GM19372 (cell line): ENCODE measurements around the gene PLBD2.

Experiments
- ATAC-seq: cut with Tn5 transposase; IDR thresholded peaks from one replicate; pipeline ENCODE4 v1.9.1; 2021; ENCODE audit warnings: mild to moderate bottlenecking, low read depth, moderate library complexity; ENCODE audit not compliant: unreplicated experiment

Gene PLBD2

DNA sequence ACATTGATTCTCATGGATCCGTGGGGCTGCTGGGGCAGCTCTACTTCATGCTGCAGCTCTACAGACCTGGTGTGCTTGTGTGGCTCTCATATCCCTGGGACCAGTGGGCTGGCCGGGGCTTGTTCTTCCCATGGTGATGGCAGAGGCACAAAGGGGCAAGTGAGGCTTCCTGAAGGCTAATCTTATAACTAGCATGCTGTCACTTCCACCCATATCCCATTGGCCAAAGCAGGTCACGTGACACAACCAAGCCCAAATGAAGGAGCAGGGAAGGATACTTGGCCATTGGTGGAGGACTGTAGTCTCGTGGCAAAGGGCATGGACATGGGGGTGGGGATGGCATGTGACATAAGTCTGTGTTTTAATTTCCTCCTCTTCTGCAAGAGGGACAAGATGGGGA is 9.9 kb downstream of the PLBD2 start:
- ATAC-seq = no peak

GRCh38 chr12:113369391-113369985 is 11.1 kb downstream of the PLBD2 start:
- ATAC-seq = no peak

DNA sequence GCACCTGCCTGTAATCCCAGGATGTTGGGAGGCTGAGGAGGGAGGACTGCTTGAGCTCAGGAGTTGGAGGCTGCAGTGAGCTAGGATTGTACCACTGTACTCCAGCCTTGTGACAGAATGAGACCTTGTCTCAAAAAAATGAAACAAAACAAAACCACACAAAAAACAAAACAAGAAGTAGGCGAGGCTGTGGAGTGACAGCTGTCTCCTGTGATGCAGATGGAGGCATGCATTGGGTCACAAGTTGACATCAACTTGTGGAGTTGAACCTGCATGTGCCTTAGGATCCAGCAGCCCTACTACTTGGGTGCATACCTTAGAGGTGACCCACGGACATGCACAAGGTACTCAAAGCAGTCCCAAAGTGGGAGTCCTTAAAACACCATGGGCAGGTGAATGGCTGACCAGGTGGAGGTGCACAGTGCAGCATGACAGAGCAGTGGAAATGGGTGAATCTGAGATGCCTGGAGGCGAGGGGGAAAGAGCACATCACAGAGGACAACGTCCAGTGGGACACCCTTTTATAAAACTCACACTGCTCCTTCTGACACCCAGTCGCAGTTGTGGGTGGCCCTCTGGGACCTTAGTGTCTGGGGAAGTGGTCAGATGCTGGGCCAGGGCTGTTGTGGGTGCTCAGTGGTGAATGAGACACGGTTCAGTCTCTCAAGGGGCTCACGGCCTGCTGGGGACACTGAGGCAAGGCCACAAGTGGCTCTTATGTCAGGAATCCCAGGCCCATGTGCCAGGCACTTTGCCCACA is 12.7 kb downstream of the PLBD2 start:
- ATAC-seq = no peak

GRCh38 chr12:113371808-113372207 is 13.4 kb downstream of the PLBD2 start:
- ATAC-seq = no peak

DNA sequence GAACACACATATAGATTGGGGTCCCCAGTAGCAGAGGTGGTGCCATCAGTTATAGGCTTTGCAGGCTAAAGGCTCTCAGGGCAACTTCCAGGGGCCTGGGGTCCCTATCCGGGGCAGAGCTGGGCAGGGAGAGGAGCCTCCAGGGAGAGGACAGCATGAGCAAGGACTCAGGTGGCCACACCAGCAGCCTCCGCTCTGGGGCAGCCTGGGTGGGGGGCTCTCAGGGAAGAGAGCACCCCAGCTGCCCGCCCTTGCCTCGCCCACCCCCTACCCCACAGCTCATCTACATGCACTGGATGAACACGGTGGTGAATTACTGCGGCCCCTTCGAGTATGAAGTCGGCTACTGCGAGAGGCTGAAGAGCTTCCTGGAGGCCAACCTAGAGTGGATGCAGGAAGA is 14.0 kb downstream of the PLBD2 start:
- ATAC-seq = no peak

DNA sequence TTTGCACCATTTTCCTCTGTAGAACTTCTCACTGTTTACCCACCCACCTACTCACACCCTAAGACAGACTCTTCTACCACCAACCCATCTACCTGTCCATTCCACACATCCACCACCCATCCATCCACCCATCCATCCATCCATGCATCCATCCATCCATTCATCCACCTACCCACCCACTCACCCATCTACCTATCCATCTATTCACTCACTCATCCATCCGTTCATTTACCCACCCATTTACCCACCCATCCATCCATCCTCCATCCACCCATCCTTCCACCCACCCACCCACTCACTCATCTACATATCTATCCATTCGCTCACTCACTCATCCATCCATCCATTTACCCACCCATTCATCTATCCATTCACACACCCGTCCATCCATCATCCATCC is 15.1 kb downstream of the PLBD2 start:
- no peak for ATAC-seq

- no peak for ATAC-seq
Measured at GRCh38 chr12:113373969-113374368, 15.6 kb downstream of the PLBD2 start.

DNA sequence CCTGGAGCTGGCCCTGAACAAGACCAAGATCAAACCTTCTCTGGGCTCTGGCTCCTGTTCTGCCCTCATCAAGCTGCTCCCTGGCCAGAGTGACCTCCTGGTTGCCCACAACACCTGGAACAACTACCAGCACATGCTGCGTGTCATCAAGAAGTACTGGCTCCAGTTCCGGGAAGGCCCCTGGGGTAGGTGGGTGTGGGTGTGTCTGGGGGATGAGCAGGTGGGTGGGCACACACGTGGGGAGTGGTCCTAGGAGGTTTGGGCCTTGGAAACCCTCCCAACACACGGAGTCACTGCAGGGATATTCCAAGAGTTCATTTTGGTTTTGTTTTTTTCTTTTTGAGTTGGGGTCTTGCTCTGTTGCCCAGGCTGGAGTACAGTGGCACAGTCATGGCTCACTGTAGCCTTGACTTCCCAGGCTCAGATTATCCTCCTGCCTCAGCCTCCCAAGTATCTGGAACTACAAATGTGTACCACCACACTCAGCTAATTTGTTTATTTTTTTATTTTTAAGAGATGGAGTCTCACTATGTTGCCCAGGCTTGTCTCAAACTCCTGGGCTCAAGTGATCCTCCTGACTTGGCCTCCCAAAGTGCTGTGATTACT is 16.5 kb downstream of the PLBD2 start:
- no peak for ATAC-seq

DNA sequence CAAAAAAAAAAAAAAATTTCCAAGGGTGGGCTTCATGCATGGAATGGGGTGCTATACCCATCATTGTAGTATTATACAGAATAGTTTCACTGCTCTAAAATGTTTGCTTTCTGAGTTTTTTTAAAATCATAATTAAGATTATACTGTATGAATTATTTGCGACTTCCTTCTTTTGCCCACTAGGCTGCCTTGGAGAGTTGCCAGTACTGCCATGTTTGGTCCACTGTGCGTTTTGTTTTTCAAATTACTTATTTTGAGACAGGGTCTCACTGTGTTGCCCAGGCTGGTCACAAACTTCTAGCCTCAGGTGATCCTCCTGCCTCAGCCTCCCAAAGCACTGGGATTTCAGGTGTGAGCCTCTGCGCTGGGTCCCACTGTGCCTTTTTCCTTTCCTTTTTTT is 19.9 kb downstream of the PLBD2 start:
- ATAC-seq = no peak

- ATAC-seq = no peak
Measured at GRCh38 chr12:113381220-113381619, 22.8 kb downstream of the PLBD2 start.

GRCh38 chr12:113382206-113382605 is 23.8 kb downstream of the PLBD2 start:
- no peak for ATAC-seq

DNA sequence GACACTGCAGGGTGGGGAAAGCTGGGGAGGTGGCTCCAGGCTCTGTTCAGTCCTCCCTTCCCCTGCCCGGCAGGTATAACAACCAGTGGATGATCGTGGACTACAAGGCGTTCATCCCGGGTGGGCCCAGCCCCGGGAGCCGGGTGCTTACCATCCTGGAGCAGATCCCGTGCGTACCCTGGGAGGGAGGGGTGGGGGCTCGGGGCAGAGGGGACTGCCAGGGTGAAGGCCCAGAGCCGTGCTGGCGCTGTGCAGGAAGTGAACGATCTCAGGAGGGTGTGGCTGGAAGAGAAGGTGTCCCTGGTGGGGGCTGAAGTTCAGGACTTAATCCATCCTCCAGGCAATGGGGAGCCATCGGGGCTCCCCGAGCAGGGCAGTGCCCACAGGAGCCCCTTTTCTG is 26.4 kb downstream of the PLBD2 start:
- no peak for ATAC-seq

DNA sequence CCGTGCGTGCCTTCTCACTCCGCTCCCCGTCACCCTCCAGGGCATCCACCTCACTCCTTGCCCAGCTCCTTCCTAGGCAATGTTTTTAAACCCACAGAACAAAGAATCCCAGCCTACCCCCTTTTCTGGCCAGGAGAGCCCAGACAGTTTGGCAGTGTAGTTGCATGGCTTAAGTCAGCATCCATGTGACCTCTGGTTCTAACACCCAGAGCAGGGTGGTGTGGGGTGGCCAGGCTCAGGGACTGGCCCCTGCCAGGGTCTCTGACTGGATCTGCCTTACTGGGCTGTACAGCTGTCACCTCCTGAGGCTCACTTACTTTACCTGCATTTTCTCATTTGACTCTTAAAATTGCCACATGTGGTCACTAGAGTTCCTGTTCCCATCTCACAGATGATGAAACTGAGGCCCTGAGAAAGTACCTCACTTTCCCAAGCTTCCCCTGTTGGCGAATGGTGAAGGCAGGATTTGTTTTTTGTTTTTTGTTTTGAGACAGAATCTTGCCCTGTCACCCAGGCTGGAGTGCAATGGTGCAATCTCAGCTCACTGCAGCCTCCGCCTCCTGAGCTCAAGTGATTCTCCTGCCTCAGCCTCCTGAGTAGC is 27.0 kb downstream of the PLBD2 start:
- ATAC-seq = no peak

DNA sequence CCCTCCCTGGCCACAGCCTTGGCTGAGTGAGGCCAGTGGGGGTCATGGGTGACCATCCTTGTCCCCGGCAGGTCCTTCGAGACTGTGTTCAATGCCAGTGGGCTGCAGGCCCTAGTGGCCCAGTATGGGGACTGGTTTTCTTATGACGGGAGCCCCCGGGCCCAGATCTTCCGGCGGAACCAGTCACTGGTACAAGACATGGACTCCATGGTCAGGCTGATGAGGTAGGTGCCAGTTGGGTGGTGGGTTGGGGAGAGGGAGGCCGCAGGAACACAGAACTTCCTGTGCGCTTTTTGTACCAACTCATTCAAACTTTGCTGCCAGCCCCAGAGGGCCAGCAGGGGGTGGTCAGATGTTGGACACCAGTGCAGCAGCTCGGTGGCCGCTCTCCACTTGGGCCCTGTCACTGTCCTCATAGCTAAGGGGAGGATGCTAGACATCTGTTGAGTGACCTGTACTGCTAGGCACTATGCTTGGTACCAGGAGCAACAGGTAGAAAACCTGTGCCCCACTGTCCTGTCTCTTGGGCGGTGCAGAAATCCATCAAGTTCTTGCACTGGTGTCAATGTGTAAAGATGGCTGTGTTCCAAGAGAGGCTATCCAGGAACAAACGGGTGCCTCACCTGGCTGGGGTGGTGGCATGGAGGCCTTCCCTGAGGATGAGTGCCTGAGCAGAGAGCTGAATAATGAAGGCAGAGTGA is 28.6 kb downstream of the PLBD2 start:
- ATAC-seq = no peak

GRCh38 chr12:113387631-113388030 is 29.2 kb downstream of the PLBD2 start:
- ATAC-seq = no peak

- ATAC-seq = no peak
Measured at GRCh38 chr12:113388351-113388750, 30.0 kb downstream of the PLBD2 start.

GRCh38 chr12:113390064-113391043 is 32.0 kb downstream of the PLBD2 start:
- no peak for ATAC-seq

DNA sequence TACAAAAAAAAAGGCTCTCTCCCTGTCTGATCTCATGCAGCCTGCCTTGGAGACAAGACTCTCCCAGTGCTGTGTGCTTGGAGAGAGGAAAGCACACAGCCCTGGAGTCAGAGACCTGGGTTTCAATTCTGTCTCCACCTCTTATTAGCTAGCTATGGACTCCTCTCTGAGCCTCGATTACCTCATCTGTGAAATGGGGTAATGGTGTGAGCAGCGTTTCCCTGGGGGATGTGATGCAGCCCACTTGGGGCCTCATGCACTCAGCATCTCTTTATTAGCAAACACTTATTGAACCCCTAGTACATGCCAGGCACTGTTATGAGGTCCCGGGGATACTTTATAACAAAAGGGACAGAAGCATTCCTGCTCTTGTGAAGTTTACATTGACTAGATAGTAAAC is 32.8 kb downstream of the PLBD2 start:
- no peak for ATAC-seq

DNA sequence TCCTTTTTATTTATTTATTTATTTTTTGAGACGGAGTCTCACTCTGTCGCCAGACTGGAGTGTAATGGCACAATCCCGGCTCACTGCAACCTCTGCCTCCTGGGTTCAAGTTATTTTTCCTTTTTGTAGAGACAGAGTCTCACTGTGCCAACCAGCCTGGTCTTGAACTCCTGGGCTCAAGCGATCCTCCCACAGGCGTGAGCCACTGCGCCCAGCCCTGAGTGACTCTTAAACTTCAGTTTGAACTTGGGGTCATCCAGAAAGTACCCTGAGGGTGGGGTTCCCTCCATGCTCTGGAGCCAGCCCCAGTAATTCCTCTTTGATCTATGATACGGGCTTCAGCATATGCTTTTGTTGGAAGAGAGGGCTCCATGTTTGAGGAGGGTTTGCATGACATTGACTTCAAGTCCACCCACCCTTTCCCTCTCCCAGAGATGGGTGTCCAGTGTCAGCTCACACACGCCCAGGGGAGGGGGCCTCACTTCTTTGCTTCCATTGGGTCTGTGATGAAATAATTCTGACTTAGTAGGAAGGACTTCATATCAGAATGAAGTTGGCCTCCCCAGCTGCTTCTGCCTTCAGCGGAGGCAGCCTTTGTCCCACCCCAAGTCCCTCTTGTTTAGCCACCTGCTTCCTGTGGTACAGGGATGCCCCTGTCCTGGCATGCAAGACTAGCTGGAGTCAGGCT is 33.4 kb downstream of the PLBD2 start:
- no peak for ATAC-seq
